Small intestine (tissue), 7 donors: Measurements from ENCODE around the gene LDB2. TPM values are rescaled to one million over a fixed set of nuclear protein-coding genes. Genes with fewer than 3 reads are reported as not detected.

Source experiments
- DNase-seq, 2 donors: peaks; one replicate each; pipeline versions ENCODE4 v3.0.0 to v3.0.0-alpha.2; 2013
- FAIRE-seq: peaks from 2 replicates; lab custom pipeline; 2012; peaks lifted over from hg19 to GRCh38; lab: Jason Lieb, UNC
- H3K27ac ChIP-seq, 3 donors: one replicate each; pipeline ENCODE4 v1.5.1; 2013; ENCODE audit warnings: low read length in 2 of 3, mild to moderate bottlenecking in 2 of 3, control low read depth in 1 of 3, inconsistent platforms in 1 of 3, low read depth in 1 of 3, moderate library complexity in 1 of 3
- H3K27me3 ChIP-seq, 3 donors: one replicate each; pipeline ENCODE4 v1.6.1; 2013; ENCODE audit warnings: low read length in 3 of 3, inconsistent platforms in 1 of 3; ENCODE audit not compliant: control insufficient read depth in 3 of 3, insufficient read depth in 3 of 3
- H3K36me3 ChIP-seq, 3 donors: one replicate each; pipeline ENCODE4 v1.6.1; 2013; ENCODE audit warnings: low read length in 3 of 3, inconsistent platforms in 1 of 3, low read depth in 1 of 3, mild to moderate bottlenecking in 1 of 3, moderate library complexity in 1 of 3; ENCODE audit not compliant: control insufficient read depth in 3 of 3, insufficient read depth in 2 of 3
- H3K4me1 ChIP-seq, 3 donors: one replicate each; pipeline ENCODE4 v1.6.1; 2013; ENCODE audit warnings: low read length in 2 of 3, inconsistent platforms in 1 of 3, low read depth in 1 of 3, mild to moderate bottlenecking in 1 of 3, moderate library complexity in 1 of 3; ENCODE audit not compliant: control insufficient read depth in 3 of 3, insufficient read depth in 2 of 3
- H3K4me3 ChIP-seq, 3 donors: one replicate each; pipeline ENCODE4 v1.5.1; 2013; ENCODE audit warnings: low read length in 3 of 3, control low read depth in 1 of 3, inconsistent platforms in 1 of 3, low read depth in 1 of 3, mild to moderate bottlenecking in 1 of 3, moderate library complexity in 1 of 3
- H3K9me3 ChIP-seq, 2 donors: one replicate each; pipeline ENCODE4 v1.6.1; 2013; ENCODE audit warnings: low read depth in 1 of 2, low read length in 1 of 2; ENCODE audit not compliant: control insufficient read depth in 2 of 2, insufficient read depth in 1 of 2
- WGBS, 3 donors: extraction: QIAGEN DNeasy Blood & Tissue Kit; methylation state at CpG; one replicate each; pipeline ENCODE4 v1.1.7; 2013; 5-methylcytosine and 5-hydroxymethylcytosine counted together
- polyA plus RNA-seq, 4 donors: library from polyadenylated mRNA; stranded (reverse) in 3 of 4; unstranded in 1 of 4; fragments of 200-250 nt in 3 of 4; fragments of 120-200 nt in 1 of 4; gene quantifications; one replicate each; pipeline versions ENCODE4 v1.2.1 to v1.2.3, GENCODE V29; 2013
- donor health status: healthy with polysubstance abuse.
- donor health status: control.
- donor health status: control.
- donor health status: Bipolar disorder and iron deficiency.
- donor health status: healthy.

Gene LDB2
- polyA plus RNA-seq, 4 donors: 1.1 to 19.2 (median 6.6) TPM

DNA sequence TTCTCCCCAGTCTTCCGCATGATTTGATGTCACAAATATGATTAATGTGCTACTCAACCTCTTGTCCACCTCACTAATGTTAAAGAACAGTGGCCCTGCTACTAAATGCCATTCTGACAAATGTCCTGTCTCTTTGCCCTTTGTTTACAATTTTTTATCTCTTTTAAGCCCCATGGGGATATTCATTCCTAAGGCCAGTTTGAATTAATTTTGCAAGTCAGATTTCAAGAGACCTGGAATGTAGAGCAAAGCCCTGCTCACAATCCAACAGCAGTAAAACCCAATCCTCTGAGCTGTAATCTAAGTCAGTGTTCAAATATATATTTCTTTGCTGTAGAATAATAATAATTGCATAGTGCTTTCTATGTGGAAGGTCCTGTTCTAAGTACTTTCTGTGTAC is 81.2 kb downstream of the LDB2 start:
- no peak for FAIRE-seq
- Histone ChIP-seq H3K4me3 (no peak overlapping the region), H3K4me1 (no peaks in the 10 kb centered on the region), H3K36me3 (no peaks in the 10 kb centered on the region), H3K27ac (no peak overlapping the region), H3K9me3 (no peaks in the 10 kb centered on the region), H3K27me3 (no peaks in the 10 kb centered on the region)
- no peak for DNase-seq
- 71 to 78% (median 76%) methylated on average over 1 of the region's 1 CpG for WGBS, 3 donors

GRCh38 chr4:16814361-16814760 is 84.1 kb downstream of the LDB2 start:
- WGBS, 3 donors: 60 to 87% (median 75%) methylated on average over 1 of the region's 1 CpG
- Histone ChIP-seq H3K4me1 (no peaks in the 10 kb centered on the region), H3K27ac (no peak overlapping the region), H3K27me3 (no peaks in the 10 kb centered on the region), H3K36me3 (peaks cover 0 to 2% (median 0%) of the 10 kb centered on the region in 3 donors), H3K4me3 (no peak overlapping the region), H3K9me3 (no peaks in the 10 kb centered on the region)
- no peak for DNase-seq
- no peak for FAIRE-seq

GRCh38 chr4:16812041-16812440 is 86.4 kb downstream of the LDB2 start:
- peaks cover 0 to 2% (median 0%) of the 10 kb centered on the region in 3 donors for H3K36me3 ChIP-seq
- H3K27ac ChIP-seq: no peak overlapping the region
- no peaks in the 10 kb centered on the region for H3K9me3 ChIP-seq
- 66 to 76% (median 66%) methylated on average over 3 of the region's 3 CpGs for WGBS, 3 donors
- DNase-seq: no peak
- no peak overlapping the region for H3K4me3 ChIP-seq
- no peak for FAIRE-seq
- H3K4me1 ChIP-seq: no peaks in the 10 kb centered on the region
- H3K27me3 ChIP-seq: no peaks in the 10 kb centered on the region

DNA sequence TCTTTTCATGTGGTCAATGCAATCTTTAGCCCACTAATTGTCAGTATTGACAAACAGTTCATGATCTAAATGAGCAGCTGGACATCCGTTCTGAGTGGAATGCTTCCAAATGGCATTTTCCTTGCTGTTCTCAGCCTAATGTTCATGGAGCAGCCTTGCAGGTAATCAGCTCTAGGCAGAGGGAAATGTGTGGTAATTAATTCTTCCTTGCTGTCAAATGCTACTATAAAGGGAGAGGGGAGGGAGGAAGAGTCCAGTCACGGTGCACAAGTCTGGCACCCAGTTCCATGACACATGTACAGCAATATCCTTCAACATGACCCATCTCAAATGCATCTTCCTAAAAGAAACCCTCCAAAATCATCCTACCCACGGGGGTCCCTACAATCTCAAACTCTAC is 88.5 kb downstream of the LDB2 start:
- Histone ChIP-seq H3K36me3 (peaks cover 0 to 2% (median 0%) of the 10 kb centered on the region in 3 donors), H3K4me1 (no peaks in the 10 kb centered on the region), H3K27ac (no peak overlapping the region), H3K9me3 (no peaks in the 10 kb centered on the region), H3K4me3 (no peak overlapping the region), H3K27me3 (no peaks in the 10 kb centered on the region)
- DNase-seq (no peak), FAIRE-seq (no peak)
- 46 to 62% (median 55%) methylated on average over 3 of the region's 3 CpGs for WGBS, 3 donors

DNA sequence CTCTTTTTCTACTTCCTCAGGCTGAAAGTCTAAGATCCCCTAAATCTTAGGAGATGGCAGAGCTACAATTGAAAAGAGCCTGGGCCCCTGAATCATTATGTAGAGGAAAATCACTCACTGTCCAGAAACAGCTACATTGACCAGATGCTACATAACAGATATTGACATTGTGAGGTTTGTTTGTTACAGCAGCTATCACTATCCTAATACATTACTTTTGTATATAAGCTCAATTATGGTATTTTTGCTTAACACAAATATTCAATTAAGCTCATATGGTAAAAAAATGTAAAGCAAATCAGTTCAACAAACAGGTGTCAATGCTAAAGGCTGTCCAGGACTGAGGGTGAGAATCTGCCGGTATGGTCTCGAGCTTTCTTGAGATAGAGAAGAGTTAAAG is 89.4 kb downstream of the LDB2 start:
- DNase-seq: no peak
- H3K27ac ChIP-seq: no peak overlapping the region
- no peak for FAIRE-seq
- no peak overlapping the region for H3K4me3 ChIP-seq
- no peaks in the 10 kb centered on the region for H3K9me3 ChIP-seq
- peaks cover 0 to 2% (median 0%) of the 10 kb centered on the region in 3 donors for H3K36me3 ChIP-seq
- WGBS, 3 donors: 89 to 92% (median 90%) methylated on average over 2 of the region's 2 CpGs
- H3K4me1 ChIP-seq: no peaks in the 10 kb centered on the region
- no peaks in the 10 kb centered on the region for H3K27me3 ChIP-seq

DNA sequence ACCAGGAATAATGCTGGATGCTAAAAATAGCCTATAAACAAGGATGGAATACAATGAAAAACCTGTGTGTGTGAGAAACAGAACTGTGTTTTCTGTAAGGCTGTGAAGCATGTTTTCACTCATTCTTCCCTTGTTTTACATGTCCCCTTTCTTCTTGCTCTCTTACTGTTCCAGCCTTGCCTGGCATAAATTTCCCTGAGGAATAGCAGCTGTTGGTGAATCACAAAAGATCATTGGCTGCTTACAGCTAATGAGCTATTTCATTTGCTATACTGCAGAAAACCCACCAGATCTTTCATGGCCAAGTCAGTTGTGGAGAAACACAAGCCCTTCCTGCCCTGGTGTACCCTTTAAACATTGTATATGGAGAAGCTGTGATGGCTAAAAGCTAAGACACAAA is 91.1 kb downstream of the LDB2 start:
- FAIRE-seq: no peak
- no peaks in the 10 kb centered on the region for H3K4me1 ChIP-seq
- no peaks in the 10 kb centered on the region for H3K9me3 ChIP-seq
- DNase-seq: no peak
- peaks cover 0 to 2% (median 0%) of the 10 kb centered on the region in 3 donors for H3K36me3 ChIP-seq
- no peak overlapping the region for H3K4me3 ChIP-seq
- H3K27me3 ChIP-seq: no peaks in the 10 kb centered on the region
- H3K27ac ChIP-seq: no peak overlapping the region

DNA sequence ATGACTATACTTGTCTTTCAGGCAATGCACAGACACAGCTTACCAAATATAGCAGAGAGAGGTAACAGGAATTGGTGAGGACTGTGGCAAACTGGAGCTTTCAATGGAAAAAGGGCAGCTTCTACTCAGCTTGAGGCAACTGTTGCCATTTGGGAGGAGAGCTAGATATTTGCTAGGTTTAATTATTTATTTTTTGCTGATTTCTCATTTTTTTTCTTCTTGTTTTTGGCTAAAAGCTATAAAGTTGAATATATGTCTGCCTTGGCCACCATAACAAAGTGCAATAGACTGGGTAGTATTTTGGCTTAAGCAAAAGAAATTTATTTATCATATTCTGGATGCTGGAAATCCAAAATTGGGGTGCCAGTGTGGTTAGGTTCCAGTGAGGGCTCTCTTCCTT is 93.9 kb downstream of the LDB2 start:
- Histone ChIP-seq H3K27me3 (no peaks in the 10 kb centered on the region), H3K36me3 (no peaks in the 10 kb centered on the region), H3K4me1 (no peaks in the 10 kb centered on the region), H3K27ac (no peak overlapping the region), H3K4me3 (no peak overlapping the region), H3K9me3 (peaks cover 0 to 3% of the 10 kb centered on the region in 2 donors)
- FAIRE-seq (no peak), DNase-seq (no peak)

GRCh38 chr4:16802044-16802443 is 96.4 kb downstream of the LDB2 start:
- H3K4me1 ChIP-seq: no peaks in the 10 kb centered on the region
- 75 to 87% (median 84%) methylated on average over 3 of the region's 3 CpGs for WGBS, 3 donors
- no peak overlapping the region for H3K4me3 ChIP-seq
- H3K27ac ChIP-seq: no peak overlapping the region
- FAIRE-seq (no peak), DNase-seq (no peak)
- no peaks in the 10 kb centered on the region for H3K27me3 ChIP-seq
- H3K9me3 ChIP-seq: peaks cover 0 to 3% of the 10 kb centered on the region in 2 donors
- no peaks in the 10 kb centered on the region for H3K36me3 ChIP-seq

- Histone ChIP-seq H3K9me3 (peaks cover 0 to 3% of the 10 kb centered on the region in 2 donors), H3K4me1 (no peaks in the 10 kb centered on the region), H3K4me3 (no peak overlapping the region), H3K27me3 (no peaks in the 10 kb centered on the region), H3K36me3 (no peaks in the 10 kb centered on the region), H3K27ac (no peak overlapping the region)
- no peak for DNase-seq
- no peak for FAIRE-seq
- 58 to 85% (median 69%) methylated on average over 3 of the region's 3 CpGs for WGBS, 3 donors
Observed at GRCh38 chr4:16801356-16801755, 97.1 kb downstream of the LDB2 start.
